GM12865 (cell line): ENCODE results near the gene OR52W1.

Experiments
- DNase-seq: peaks from one replicate; pipeline ENCODE4 v3.0.0; 2010; ENCODE audit warnings: low read depth
- H3K4me3 ChIP-seq: 2 replicates; pipeline ENCODE4 v1.5.1; 2011; ENCODE audit warnings: mild to moderate bottlenecking, low read depth, low read length, control low read depth
- TF ChIP-seq, protein P1 (sequence below): IDR thresholded peaks from 2 replicates; pipeline ENCODE4 v1.5.1; 2011; ENCODE audit warnings: low read length, control low read depth, low read depth, inconsistent platforms; ENCODE audit not compliant: insufficient read depth; ENCODE audit errors: missing control alignments

OR52W1 gene

DNA sequence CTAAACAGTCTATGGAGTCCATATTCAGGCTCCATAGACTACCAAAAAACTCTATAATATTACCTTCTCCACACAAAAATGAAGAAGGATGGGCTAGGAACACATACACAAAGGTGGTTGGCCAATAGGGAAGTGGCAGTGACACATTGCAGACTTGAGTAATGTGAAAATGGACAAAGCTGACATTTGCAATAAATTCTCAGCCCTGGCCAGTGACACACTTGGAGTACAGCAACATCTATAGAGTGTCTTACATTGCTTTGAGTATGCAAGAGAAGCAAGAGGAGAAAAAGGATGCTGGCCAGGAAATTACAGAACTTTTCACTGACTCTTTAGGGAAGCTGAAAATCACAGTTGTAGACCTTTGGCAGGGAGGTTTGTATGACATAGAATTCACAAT is 7.3 kb upstream of the OR52W1 start:
- no peak overlapping the region for H3K4me3 ChIP-seq
- no peak for DNase-seq
- TF ChIP-seq, protein P1, sequence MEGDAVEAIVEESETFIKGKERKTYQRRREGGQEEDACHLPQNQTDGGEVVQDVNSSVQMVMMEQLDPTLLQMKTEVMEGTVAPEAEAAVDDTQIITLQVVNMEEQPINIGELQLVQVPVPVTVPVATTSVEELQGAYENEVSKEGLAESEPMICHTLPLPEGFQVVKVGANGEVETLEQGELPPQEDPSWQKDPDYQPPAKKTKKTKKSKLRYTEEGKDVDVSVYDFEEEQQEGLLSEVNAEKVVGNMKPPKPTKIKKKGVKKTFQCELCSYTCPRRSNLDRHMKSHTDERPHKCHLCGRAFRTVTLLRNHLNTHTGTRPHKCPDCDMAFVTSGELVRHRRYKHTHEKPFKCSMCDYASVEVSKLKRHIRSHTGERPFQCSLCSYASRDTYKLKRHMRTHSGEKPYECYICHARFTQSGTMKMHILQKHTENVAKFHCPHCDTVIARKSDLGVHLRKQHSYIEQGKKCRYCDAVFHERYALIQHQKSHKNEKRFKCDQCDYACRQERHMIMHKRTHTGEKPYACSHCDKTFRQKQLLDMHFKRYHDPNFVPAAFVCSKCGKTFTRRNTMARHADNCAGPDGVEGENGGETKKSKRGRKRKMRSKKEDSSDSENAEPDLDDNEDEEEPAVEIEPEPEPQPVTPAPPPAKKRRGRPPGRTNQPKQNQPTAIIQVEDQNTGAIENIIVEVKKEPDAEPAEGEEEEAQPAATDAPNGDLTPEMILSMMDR = no peak

DNA sequence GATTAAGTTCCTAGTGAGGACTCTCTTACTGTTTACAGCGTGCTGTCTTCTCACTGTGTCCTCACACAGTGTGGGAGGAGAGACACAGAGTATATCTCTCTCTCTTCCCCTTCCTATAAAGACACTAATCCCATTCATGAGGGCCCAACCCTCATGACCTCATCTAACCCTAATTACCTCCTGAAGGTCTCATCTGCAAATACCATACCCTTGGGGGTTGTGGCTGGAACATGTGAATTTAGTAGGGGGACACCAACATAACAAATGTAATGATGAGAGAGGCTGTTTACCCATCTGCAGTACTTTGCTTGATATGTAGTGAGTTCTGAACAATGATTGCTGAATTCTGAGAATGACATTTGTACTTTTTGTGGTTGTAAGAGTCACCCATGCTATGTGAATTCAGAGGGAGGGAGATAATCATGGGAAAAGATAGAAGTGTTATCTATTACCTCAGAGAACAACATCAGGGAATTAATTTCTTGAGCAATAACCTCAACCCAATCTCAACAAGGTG is 4.9 kb upstream of the OR52W1 start:
- TF ChIP-seq, protein P1 = no peak

DNA sequence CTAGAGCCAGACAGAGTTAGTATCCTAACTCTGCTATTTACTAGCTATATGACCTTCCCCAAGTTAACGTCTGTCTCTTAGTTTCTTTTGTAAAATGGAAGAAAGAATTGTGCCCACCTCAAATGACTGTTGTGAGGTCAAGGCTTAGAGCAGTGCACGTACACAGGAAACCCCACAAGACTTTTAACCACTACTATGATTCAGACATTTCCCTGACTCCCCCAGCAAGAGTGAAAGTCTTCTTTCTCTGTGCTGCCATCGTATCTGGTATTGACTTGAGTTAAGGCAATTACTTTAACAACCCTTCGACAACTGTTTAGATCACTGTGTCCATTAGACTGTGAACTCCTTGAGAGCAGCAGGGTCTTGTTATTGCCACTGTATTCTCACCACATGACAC is 2.6 kb upstream of the OR52W1 start:
- H3K4me3 ChIP-seq = no peak overlapping the region
- DNase-seq = peak; percentile 38
- TF ChIP-seq, protein P1 = no peak

More for the DNA sequence above, 4.9 kb upstream of the OR52W1 start:
- no peak for DNase-seq
- H3K4me3 ChIP-seq = no peak overlapping the region

DNA sequence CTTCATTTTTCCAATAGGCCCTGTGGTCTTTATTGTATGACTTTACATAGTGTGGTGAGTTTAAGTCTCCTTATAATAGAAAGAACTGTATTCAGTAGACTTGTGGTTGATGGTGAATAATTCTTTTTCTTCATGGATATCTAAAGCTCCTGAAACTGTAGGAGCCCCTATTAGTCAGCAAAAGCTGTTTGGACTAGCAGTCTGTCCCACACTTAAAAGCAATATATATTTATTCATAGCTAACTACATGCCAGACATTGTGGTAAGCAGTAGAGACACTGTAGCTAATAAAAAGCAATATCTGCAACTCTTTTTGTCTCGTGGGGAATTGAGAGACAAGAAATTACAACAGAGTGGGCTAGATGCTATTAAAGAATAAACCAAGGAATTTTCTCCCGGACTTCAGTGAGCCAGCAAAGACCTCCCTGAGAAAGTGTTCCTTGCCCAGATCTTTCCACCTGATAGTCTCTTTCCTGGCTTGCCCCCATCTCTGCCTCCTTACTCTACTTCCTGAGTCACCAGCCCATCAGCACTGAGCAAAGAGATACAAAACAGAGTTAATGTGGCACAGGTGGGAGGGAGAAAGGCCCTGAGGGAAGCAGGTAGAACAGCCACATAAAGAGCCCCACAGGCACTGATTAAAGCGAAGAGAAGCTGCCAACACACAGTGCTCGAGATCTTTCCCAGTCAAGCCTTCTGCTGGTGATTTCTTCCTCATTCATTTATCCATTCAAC is 1.4 kb upstream of the OR52W1 start:
- TF ChIP-seq, protein P1 = no peak
- H3K4me3 ChIP-seq = no peak overlapping the region
- DNase-seq = no peak

DNA sequence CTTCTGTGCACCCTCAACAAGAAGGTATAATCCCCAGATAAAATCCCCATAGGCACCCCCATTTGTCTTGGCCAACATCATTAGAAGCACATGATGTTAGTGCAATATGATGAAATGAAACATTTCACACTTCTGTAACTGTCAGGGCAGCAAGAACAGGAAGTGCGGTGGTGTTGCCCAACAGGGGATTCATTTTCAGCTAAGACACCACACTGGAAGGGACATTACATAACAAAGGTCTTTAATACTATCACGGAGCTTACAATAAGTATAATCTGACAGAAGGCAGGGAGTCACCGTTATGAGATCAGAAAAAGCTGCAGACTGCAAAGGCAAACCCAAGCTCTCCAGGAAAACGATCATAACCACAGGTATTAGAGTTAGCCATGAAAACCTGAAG is 2.0 kb downstream of the OR52W1 start:
- H3K4me3 ChIP-seq = no peak overlapping the region
- no peak for DNase-seq
- TF ChIP-seq, protein P1 = no peak

DNA sequence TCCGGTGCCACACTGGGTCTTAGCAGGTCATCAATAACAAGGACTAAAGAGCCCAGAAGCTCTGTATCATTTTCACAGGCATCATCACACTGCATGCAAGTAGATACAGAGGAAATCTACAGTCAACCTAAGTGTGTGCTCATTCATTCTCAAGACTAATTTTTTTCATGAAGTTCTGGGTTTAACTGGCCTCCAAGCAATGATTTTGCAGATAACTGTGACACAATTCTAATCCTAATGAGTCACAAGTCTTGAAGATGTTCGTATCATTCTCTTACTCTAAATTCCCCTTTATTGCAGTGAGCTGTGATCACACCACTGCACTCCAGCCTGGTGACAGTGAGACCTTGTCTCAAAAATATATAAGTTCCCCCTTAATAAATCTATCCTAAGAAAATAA is 2.5 kb downstream of the OR52W1 start:
- DNase-seq = no peak
- TF ChIP-seq, protein P1 = no peak
- no peak overlapping the region for H3K4me3 ChIP-seq

DNA sequence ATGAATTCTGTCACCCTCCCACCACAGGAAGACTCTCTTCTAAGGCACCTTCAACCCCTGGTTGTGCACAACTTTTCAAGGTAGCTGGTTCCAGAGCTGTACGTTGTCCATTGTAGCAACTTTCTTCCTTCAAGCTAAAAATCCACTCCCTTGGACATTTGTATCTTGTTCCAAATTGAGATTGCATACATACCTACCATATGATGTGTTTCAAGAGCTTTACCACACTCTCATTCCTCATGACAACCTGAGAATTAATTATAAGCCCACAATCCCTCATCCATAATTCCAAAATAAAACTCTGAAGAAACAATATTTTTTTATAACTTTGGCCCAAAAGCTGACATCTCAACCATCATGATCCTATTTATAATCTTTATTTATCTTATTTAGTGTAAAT is 3.0 kb downstream of the OR52W1 start:
- TF ChIP-seq, protein P1 = no peak
- H3K4me3 ChIP-seq = no peak overlapping the region
- DNase-seq = no peak
